Activated CD4-positive, alpha-beta T cell treated with anti-CD3 and anti-CD28 coated beads, Interleukin-2, amount 50 U/mL, for 4 hours (primary cell): Measurements from ENCODE around the gene PLIN3.
"Not testable (repeated sequence)": the region's sequence is repeated elsewhere in the genome, so short reads cannot be mapped to it uniquely, and the experiment has no call there.

Experiments used
- DNase-seq, 2 experiments: peaks; one replicate each; pipeline ENCODE4 v3.0.0-alpha.2; 2020

PLIN3 gene

DNA sequence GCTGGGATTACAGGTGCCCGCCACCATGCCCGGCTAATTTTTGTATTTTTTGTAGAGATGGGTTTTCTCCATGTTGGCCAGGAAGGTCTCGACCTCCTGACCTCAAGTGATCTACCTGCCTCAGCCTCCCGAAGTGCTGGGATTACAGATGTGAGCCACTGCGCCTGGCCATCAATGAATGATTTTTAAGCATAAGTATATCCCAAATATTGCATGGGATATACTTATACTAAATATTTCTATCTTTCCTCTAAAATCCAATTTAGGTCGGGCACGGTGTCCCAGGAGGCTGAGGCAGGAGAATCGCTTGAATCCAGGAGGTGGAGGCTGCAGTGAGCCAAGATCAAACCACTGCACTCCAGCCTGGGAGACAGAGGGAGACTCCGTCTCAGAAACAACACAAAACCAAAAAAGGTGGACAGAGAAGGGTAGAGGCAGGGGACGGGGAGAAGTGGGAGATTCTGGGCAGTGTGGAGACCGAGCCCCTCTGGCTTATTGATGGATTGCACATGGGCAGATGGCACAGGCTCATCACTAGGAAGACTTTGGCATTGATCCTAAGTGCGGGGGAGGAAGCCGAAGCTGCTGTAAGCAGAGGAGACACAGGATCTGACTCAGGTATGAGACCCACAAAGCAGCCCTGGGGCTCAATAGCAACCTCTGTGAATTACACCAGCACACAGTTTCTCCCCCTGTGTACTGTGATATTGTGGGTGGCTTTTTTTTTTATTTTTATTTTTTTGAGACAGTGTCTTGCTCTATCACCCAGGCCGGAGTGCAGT lies 21.8 kb upstream of the PLIN3 start:
- no peak for DNase-seq

DNA sequence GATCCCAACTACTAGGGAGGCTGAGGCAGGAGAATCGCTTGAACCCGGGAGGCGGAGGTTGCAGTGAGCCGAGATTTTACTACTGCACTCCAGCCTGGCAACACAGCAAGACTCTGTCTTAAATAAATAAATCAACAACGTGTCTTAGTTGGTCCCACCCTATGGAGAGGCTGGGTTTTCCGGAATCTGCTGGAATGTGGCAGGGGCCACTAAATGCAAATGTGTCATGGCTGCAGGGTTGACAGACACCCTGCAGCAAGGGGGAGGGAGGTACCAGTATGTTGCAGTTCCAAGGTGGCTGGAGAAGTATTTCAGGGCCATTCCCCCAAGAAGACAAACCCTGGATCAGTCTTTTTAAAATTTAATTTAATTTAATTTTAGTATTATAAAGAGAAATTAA lies 20.3 kb upstream of the PLIN3 start:
- DNase-seq: not testable (repeated sequence)

DNA sequence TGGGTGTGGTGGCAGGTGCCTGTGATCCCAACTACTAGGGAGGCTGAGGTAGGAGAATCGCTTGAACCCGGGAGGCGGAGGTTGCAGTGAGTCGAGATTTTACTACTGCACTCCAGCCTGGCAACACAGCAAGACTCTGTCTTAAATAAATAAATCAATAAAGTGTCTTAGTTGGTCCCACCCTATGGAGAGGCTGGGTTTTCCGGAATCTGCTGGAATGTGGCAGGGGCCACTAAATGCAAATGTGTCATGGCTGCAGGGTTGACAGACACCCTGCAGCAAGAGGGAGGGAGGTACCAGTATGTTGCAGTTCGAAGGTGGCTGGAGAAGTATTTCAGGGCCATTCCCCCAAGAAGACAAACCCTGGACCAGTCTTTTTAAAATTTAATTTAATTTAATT lies 17.5 kb upstream of the PLIN3 start:
- DNase-seq: not testable (repeated sequence)

GRCh38 chr19:4882874-4883273 lies 15.4 kb upstream of the PLIN3 start:
- DNase-seq: not testable (repeated sequence)

- DNase-seq: no peak
Observed at GRCh38 chr19:4879041-4879440, 11.6 kb upstream of the PLIN3 start.

GRCh38 chr19:4878491-4878968 lies 11.1 kb upstream of the PLIN3 start:
- no peak for DNase-seq

GRCh38 chr19:4877753-4878490 lies 10.5 kb upstream of the PLIN3 start:
- no peak for DNase-seq

GRCh38 chr19:4873930-4874329 lies 6.5 kb upstream of the PLIN3 start:
- DNase-seq: no peak

GRCh38 chr19:4871711-4872110 lies 4.2 kb upstream of the PLIN3 start:
- no peak for DNase-seq

DNA sequence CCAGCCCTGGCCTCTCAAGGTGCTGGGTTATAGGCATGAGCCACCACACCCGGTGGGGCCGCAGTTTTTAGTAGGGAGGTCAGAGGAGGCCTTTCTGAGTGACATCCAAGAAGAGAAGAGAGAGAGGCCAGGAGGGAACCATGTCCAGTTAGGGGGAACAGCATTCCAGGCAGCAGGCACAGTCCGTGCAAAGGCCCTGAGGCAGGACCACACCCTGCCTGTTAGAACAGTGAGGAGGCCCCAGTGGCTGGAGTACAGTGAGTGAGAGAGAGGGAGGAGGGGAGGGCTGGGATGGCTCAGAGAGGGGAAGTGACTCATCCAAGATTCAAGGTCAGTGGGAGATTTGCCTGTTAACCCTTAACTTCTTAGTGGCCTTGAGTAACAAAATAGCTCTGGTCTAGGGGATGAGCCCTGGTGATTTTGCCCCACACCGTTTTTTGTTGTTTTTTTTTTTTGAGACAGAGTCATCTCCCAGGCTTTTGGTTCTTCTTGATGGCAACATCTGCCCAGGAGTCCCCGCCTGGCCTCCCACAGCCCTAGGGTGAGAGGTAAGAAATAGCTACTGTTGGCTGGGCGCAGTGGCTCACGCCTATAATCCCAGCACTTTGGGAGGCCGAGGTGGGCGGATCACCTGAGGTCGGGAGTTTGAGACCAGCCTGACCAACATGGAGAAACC lies 2.7 kb upstream of the PLIN3 start:
- DNase-seq: no peak

DNA sequence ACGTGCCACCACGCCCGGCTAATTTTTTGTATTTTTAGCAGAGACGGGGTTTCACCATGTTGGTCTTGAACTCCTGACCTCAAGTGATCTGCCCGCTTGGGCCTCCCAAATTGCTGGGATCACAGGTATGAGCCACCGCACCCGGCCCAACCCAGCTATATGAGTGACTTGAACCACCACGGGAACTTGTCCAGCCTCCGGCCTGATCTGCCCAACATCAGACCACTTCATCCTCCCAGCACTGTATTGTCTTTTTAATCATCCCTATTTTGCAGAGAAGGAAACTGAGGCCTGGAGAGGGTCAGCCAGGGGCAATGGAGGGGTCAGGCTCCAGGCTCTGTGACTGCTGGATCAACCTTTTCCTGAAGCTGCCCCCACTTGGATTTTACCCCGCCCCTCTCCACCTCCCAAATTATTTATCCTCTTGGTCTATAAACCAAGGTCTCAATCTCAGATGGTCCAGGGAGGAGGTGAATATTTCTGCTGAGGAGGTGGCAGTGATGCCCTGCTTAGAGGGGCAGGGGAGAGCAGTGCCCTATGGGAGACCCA lies 893 bp upstream of the PLIN3 start:
- no peak for DNase-seq

DNA sequence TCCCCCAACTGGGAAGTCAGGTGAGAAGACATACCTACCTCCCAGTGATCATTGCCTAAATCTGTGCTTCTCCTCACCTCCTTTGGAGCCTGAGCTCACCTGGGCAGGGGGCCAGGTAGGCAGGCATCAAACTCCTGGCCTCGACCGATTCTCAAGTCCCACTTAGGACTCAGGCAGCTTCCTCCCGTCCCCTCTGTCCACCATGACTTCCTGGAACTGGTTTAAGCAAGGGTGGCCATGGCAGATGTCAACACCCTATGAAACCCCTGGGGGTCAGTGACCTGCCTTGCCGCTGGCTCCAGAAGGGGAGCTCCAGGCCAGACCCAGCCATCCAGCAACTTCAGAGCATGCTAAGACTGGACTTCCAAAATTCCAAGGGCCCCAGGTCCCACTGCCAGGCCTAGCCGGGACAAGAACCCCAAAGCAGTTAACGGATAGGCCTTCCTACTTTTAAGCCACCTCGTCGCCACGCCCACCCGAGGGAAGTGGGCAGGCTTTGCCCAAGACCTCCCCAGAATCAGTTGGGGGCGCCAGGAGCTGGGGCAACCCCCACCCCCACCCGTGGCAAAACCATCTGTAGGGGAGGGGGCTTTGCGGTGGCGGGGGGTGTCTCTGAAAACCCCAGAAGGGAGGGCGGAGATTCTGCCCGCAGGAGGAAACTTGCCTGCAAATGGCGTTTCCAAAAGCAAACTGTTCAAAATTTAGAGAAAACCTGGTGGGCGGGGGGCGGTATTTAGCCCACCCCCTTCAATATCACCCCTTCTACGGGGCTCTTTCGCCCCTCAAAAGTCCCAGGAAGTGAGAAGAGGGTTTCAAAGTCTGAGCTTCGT lies 657 bp downstream of the PLIN3 start:
- peak; percentile 35 to 42 for DNase-seq

DNA sequence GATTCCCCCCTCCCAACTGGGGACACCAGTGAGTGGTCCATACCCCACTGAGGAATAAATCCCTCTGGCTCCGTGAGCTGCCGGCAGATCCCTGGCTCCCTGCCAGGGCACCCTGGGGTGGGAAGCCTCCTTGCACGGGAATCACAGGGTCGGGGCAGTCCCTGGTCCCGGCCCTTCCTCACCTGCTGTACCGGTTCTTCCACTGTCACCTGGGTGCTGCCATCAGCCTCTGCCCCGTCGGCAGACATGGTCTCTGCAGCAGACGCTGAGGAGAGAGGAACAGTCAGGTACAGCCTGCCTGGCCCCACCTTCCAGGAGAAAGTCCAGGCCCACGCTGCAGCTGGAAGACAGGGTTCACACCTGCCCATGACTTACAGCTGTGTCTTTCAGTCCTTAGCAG lies 6.3 kb downstream of the PLIN3 start:
- DNase-seq: no peak

DNA sequence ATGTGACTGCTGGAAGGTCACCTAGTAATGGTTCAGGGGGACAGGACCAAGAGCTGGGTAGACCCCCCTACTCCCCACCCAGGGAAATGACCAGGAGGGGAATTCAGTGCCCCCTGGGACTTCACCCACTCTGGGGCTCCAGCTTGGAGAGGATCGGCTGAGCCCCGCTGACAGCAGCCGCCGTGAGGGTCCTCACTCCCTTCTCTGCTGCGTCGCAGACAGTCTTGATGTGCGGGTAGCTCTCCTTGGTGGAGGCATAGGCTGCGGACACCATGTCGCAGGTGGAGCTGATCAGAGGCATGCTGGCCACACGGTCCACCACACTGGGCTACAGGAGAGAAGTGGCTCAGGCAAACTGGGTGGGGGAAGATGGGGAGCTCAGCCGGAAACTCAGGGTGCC lies 7.8 kb downstream of the PLIN3 start:
- no peak for DNase-seq

- DNase-seq: not testable (repeated sequence)
Observed at GRCh38 chr19:4856468-4856867, 11.0 kb downstream of the PLIN3 start.

DNA sequence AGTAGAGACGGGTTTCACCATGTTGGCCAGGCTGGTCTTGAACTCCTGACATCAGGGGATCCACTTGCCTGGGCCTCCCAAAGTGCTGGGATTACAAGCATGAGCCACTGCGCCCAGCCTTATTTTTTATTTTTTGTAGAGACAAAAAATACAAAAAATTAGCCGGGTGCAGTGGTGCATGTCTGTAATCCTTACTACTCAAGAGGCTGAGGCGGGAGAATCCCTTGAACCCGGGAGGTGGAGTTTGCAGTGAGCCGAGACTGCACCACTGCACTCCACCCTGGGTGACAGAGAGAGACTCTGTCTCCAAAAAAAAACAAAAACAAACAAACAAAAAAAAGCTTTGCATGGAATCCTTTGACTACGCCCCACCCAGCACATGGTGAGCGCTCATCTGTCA lies 14.0 kb downstream of the PLIN3 start:
- DNase-seq: not testable (repeated sequence)

DNA sequence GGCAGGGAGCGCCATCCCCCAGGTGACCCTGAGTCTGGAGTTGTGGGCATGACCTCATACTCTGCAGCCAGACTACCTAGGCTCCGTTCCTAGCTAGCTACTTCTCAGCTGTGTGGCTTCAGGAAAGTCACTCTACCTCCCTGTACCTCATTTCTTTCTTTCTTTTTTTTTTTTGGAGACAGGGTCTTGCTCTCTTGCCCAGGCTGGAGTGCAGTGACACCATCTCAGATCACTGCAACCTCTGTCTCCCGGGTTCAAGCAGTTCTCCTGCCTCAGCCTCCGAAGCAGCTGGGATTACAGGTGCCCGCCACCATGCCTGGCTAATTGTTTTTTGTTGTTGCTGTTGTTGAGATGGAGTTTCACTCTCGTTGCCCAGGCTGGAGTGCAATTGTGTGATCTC lies 15.0 kb downstream of the PLIN3 start:
- no peak for DNase-seq

DNA sequence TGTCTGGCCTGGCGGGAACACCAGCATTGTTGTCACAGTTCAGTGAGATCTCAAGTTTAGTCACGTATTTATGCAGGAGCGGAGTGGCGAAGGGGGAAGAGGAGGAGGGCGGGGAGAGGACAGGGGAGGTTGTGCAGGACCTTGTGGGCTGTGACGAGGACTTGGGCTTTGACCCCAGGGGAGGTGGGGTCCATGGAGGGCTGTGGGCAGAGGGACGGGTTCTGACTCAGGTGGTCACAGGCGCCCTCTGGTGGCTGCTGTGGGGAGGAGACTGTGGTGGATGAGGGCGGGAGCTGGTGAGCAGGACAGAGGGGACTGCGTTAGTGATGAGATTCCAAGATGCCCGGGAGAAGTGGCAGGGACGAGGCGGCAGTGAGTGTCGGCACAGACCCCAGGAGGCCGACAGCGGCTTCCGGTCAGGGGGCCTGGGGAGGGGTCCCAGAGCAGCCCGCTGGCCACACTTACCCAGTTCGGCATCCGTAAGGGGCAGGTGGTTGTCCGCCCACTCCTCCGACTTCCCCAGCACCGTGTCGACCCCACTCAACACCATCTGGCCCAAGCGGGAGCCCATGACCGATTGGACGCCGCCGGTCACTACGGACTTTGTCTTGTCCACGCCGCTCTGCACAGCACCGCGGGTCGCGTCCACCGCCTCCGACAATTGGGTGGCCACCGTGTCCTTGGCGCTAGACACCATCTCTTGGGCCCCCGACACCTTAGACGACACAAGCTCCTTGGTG lies 15.7 kb downstream of the PLIN3 start:
- peak; percentile 74 to 79 for DNase-seq

DNA sequence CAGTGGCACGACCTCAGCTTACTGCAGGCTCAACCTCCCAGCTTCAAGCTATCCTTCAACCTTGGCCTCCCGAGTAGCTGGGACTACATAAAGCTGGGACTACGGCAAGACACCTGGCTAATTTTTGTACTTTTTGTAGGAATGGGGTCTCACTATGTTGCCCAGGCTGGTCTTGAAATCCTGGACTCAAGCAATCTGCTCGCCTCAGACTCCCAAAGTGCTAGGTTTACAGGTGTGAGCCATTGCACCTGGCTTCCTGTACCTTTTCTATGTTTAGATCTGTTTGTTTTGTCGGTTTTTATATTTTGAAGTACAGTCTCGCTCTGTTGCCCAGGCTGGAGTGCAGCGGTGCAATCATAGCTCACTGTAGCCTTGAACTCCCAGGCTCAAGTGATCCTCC lies 18.4 kb downstream of the PLIN3 start:
- DNase-seq: no peak

DNA sequence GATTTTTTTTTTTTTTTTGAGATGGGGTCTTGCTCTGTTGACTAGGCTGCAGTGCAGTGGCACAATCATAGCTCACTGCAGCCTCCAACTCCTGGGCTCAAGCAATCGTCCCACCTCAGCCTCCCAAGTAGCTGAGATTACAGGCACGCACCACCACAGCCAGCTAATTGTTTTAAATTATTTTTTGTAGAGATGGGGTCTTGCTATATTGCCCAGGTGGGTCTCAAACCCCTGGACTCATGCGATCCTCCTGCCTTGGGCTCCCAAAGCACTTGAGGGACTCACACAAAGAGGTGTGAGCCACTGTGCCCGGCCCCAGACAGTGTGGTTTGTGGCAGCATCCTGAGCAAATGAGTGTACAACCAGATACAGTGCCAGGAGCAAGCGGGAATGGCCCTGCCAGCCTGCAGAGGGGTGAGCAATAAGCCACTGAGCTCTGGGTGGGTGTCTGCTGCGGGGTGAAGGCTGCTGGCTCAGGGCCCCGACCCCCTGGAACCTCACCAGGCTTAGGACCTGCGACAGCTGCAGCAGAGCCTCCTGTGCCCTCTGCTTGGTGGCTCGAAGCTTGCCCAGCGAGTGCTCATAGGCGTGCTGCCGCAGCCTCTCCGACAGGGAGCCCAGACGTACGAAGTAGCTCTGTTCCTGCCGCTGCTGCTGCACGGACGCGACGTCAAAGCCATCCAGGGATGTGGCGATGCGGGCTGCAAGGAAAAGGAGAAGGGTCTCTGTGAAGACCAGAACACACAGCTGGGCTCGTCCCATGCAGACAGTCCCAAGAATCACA lies 20.1 kb downstream of the PLIN3 start:
- no peak for DNase-seq

- DNase-seq: not testable (repeated sequence)
Observed at GRCh38 chr19:4845975-4846374, 21.5 kb downstream of the PLIN3 start.
